ENCODE measurements around the gene ABHD8.

DNA sequence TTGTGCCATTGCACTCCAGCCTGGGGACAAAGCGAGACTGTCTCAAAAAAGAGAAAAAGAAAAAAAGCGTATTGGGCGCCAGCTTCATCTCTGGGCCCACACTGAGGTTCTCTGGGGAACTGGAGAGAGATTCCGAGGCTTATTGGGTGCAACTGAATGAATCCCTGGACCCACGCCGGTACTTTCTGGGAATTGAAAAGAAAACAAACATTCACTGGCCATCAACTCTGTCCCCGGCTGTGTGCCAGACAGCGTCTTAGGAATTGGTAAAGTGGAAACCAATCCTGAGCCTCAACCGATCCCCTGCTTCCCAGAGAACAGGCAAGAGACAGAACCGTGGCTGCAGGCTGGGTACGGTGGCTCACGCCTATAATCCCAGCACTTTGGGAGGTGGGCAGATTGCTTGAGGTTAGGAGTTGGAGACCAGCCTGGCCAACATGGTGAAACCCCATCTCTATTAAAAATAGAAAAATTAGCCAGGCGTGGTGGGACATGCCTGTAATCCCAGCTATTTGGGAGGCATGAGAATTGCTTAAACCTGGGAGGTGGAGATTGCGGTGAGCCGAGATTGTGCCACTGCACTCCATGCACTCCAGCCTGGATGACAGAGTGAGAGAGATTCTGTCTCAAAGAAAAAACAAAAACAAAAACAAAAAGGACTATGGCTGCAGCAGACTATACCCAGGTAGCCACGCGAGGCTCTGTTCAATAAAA is 22.8 kb upstream of the ABHD8 start:
- TF ChIP-seq EZH2 (IDR thresholded peaks at IDR 0.05; ENCODE audit: low read depth, unreplicated experiment) (no peak), CREB1 (CRISPR knock-in tag; IDR thresholded peaks at IDR 0.05; ENCODE audit: low read depth) (no peak), JUNB (IDR thresholded peaks at IDR 0.05; ENCODE audit: unreplicated experiment) (no peak), POLR2AphosphoS5 (IDR thresholded peaks at IDR 0.05; ENCODE audit: low read depth) (no peak), NANOG (IDR thresholded peaks at IDR 0.05; ENCODE audit: borderline replicate concordance) (no peak), EZH2phosphoT487 (IDR thresholded peaks at IDR 0.05; ENCODE audit: unreplicated experiment) (no peak), ZNF114 (CRISPR knock-in tag; IDR thresholded peaks at IDR 0.05) (no peak), STAT1 (IDR thresholded peaks at IDR 0.05; ENCODE audit: unreplicated experiment) (no peak)
- TF ChIP-seq, protein P1, sequence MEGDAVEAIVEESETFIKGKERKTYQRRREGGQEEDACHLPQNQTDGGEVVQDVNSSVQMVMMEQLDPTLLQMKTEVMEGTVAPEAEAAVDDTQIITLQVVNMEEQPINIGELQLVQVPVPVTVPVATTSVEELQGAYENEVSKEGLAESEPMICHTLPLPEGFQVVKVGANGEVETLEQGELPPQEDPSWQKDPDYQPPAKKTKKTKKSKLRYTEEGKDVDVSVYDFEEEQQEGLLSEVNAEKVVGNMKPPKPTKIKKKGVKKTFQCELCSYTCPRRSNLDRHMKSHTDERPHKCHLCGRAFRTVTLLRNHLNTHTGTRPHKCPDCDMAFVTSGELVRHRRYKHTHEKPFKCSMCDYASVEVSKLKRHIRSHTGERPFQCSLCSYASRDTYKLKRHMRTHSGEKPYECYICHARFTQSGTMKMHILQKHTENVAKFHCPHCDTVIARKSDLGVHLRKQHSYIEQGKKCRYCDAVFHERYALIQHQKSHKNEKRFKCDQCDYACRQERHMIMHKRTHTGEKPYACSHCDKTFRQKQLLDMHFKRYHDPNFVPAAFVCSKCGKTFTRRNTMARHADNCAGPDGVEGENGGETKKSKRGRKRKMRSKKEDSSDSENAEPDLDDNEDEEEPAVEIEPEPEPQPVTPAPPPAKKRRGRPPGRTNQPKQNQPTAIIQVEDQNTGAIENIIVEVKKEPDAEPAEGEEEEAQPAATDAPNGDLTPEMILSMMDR (conservative IDR thresholded peaks at IDR 0.05; ENCODE audit: low read depth in 2 of 2) = no peak
- TF ChIP-seq, protein P2, sequence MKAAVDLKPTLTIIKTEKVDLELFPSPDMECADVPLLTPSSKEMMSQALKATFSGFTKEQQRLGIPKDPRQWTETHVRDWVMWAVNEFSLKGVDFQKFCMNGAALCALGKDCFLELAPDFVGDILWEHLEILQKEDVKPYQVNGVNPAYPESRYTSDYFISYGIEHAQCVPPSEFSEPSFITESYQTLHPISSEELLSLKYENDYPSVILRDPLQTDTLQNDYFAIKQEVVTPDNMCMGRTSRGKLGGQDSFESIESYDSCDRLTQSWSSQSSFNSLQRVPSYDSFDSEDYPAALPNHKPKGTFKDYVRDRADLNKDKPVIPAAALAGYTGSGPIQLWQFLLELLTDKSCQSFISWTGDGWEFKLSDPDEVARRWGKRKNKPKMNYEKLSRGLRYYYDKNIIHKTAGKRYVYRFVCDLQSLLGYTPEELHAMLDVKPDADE (IDR thresholded peaks at IDR 0.05) = no peak
- TF ChIP-seq, protein P3, sequence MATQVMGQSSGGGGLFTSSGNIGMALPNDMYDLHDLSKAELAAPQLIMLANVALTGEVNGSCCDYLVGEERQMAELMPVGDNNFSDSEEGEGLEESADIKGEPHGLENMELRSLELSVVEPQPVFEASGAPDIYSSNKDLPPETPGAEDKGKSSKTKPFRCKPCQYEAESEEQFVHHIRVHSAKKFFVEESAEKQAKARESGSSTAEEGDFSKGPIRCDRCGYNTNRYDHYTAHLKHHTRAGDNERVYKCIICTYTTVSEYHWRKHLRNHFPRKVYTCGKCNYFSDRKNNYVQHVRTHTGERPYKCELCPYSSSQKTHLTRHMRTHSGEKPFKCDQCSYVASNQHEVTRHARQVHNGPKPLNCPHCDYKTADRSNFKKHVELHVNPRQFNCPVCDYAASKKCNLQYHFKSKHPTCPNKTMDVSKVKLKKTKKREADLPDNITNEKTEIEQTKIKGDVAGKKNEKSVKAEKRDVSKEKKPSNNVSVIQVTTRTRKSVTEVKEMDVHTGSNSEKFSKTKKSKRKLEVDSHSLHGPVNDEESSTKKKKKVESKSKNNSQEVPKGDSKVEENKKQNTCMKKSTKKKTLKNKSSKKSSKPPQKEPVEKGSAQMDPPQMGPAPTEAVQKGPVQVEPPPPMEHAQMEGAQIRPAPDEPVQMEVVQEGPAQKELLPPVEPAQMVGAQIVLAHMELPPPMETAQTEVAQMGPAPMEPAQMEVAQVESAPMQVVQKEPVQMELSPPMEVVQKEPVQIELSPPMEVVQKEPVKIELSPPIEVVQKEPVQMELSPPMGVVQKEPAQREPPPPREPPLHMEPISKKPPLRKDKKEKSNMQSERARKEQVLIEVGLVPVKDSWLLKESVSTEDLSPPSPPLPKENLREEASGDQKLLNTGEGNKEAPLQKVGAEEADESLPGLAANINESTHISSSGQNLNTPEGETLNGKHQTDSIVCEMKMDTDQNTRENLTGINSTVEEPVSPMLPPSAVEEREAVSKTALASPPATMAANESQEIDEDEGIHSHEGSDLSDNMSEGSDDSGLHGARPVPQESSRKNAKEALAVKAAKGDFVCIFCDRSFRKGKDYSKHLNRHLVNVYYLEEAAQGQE (IDR thresholded peaks at IDR 0.05; ENCODE audit: unreplicated experiment) = no peak
- TF ChIP-seq, protein P4, sequence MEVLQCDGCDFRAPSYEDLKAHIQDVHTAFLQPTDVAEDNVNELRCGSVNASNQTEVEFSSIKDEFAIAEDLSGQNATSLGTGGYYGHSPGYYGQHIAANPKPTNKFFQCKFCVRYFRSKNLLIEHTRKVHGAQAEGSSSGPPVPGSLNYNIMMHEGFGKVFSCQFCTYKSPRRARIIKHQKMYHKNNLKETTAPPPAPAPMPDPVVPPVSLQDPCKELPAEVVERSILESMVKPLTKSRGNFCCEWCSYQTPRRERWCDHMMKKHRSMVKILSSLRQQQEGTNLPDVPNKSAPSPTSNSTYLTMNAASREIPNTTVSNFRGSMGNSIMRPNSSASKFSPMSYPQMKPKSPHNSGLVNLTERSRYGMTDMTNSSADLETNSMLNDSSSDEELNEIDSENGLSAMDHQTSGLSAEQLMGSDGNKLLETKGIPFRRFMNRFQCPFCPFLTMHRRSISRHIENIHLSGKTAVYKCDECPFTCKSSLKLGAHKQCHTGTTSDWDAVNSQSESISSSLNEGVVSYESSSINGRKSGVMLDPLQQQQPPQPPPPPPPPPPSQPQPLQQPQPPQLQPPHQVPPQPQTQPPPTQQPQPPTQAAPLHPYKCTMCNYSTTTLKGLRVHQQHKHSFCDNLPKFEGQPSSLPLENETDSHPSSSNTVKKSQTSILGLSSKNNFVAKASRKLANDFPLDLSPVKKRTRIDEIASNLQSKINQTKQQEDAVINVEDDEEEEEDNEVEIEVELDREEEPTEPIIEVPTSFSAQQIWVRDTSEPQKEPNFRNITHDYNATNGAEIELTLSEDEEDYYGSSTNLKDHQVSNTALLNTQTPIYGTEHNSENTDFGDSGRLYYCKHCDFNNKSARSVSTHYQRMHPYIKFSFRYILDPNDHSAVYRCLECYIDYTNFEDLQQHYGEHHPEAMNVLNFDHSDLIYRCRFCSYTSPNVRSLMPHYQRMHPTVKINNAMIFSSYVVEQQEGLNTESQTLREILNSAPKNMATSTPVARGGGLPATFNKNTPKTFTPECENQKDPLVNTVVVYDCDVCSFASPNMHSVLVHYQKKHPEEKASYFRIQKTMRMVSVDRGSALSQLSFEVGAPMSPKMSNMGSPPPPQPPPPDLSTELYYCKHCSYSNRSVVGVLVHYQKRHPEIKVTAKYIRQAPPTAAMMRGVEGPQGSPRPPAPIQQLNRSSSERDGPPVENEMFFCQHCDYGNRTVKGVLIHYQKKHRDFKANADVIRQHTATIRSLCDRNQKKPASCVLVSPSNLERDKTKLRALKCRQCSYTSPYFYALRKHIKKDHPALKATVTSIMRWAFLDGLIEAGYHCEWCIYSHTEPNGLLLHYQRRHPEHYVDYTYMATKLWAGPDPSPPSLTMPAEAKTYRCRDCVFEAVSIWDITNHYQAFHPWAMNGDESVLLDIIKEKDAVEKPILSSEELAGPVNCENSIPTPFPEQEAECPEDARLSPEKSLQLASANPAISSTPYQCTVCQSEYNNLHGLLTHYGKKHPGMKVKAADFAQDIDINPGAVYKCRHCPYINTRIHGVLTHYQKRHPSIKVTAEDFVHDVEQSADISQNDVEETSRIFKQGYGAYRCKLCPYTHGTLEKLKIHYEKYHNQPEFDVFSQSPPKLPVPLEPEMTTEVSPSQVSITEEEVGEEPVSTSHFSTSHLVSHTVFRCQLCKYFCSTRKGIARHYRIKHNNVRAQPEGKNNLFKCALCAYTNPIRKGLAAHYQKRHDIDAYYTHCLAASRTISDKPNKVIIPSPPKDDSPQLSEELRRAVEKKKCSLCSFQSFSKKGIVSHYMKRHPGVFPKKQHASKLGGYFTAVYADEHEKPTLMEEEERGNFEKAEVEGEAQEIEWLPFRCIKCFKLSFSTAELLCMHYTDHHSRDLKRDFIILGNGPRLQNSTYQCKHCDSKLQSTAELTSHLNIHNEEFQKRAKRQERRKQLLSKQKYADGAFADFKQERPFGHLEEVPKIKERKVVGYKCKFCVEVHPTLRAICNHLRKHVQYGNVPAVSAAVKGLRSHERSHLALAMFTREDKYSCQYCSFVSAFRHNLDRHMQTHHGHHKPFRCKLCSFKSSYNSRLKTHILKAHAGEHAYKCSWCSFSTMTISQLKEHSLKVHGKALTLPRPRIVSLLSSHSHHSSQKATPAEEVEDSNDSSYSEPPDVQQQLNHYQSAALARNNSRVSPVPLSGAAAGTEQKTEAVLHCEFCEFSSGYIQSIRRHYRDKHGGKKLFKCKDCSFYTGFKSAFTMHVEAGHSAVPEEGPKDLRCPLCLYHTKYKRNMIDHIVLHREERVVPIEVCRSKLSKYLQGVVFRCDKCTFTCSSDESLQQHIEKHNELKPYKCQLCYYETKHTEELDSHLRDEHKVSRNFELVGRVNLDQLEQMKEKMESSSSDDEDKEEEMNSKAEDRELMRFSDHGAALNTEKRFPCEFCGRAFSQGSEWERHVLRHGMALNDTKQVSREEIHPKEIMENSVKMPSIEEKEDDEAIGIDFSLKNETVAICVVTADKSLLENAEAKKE (CRISPR knock-in tag; IDR thresholded peaks at IDR 0.05) = no peak
